ENCODE measurements around the gene IGSF9. TPM values are rescaled to one million over a fixed set of nuclear protein-coding genes. Genes with fewer than 3 reads are reported as not detected.

The IGSF9 gene
- total and polyA plus RNA-seq, 3 experiments from 2014 or later, result 0.04 to 0.11 TPM; not detected in 1

- peak; percentile 66 to 88 (median 73) for DNase-seq
- Histone ChIP-seq H3K27ac (ENCODE audit: low read depth, low read length) (no peak overlapping the region), H3K27me3 (ENCODE audit: insufficient read depth, low read length, poor library complexity, severe bottlenecking) (no peaks in the 10 kb centered on the region), H3K9me3 (ENCODE audit: low read length) (no peaks in the 10 kb centered on the region), H3K36me3 (ENCODE audit: insufficient read depth, low read length) (no peaks in the 10 kb centered on the region), H3K4me1 (ENCODE audit: insufficient read depth, low read length) (peaks cover 17% of the 10 kb centered on the region), H3K4me3 (ENCODE audit: low read length) (no peak overlapping the region)
- Mint-ChIP-seq H3K4me1 (peaks cover 24 to 26% (median 25%) of the 10 kb centered on the region in 3 donors), H3K4me3 (peak overlapping the region in 1 of 7 donors; percentile 67), H3K27me3 (no peaks in the 10 kb centered on the region), H3K9me3 (no peaks in the 10 kb centered on the region), H3K36me3 (peaks cover 0 to 5% (median 0%) of the 10 kb centered on the region in 3 donors), H3K27ac (peak overlapping the region in 4 of 8 donors; percentile 37 to 74 (median 50))
- ChIA-PET POLR2A (interaction anchor here (1.8 kb wide), 1 partner anchor 92 kb away, joined by 7 read pairs; no protein-coding TSS in a partner anchor), CTCF (interaction anchor here (0.7 to 13.4 kb wide), 30 partner anchors 9 to 139 kb away, joined by 3 to 316 read pairs (median 5); partner anchors contain the start of genes DUSP23, FCRL6, IGSF9 and TAGLN2)
These were observed 53.9 kb downstream of the IGSF9 start for GRCh38 chr1:159891275-159892157.

- Histone ChIP-seq H3K27ac (ENCODE audit: low read depth, low read length) (no peak overlapping the region), H3K27me3 (ENCODE audit: insufficient read depth, low read length, poor library complexity, severe bottlenecking) (no peaks in the 10 kb centered on the region), H3K4me1 (ENCODE audit: insufficient read depth, low read length) (peaks cover 17% of the 10 kb centered on the region), H3K4me3 (ENCODE audit: low read length) (no peak overlapping the region), H3K36me3 (ENCODE audit: insufficient read depth, low read length) (no peaks in the 10 kb centered on the region), H3K9me3 (ENCODE audit: low read length) (no peaks in the 10 kb centered on the region)
- Mint-ChIP-seq H3K36me3 (peaks cover 0 to 5% (median 0%) of the 10 kb centered on the region in 3 donors), H3K9me3 (no peaks in the 10 kb centered on the region), H3K27ac (peak overlapping the region in 2 of 8 donors; percentile 33 to 66), H3K4me3 (no peak overlapping the region), H3K27me3 (peaks cover 0 to 1% of the 10 kb centered on the region in 2 donors), H3K4me1 (peaks cover 24 to 26% (median 25%) of the 10 kb centered on the region in 3 donors)
- ChIA-PET CTCF (interaction anchor here (0.6 to 13.4 kb wide), 18 partner anchors 9 to 293 kb away, joined by 3 to 316 read pairs (median 6); partner anchors contain the start of genes DUSP23, FCRL6 and IGSF9), POLR2A (interaction anchor here (1.8 kb wide), 1 partner anchor 91 kb away, joined by 7 read pairs; no protein-coding TSS in a partner anchor)
- no peak for DNase-seq
These were observed 55.0 kb downstream of the IGSF9 start for GRCh38 chr1:159890390-159890789.

- POLR2A ChIA-PET, result interaction anchor here (1.8 kb wide), 1 partner anchor 90 kb away, joined by 7 read pairs; no protein-coding TSS in a partner anchor
- H3K9me3 ChIP-seq (ENCODE audit: low read length), result no peaks in the 10 kb centered on the region
These were observed 55.6 kb downstream of the IGSF9 start for GRCh38 chr1:159889821-159890252.

GRCh38 chr1:159889202-159889601, 56.2 kb downstream of the IGSF9 start:
- no peaks in the 10 kb centered on the region for H3K36me3 ChIP-seq (ENCODE audit: insufficient read depth, low read length)
- Mint-ChIP-seq H3K27ac (peak overlapping the region in 1 of 8 donors; percentile 11), H3K9me3 (no peaks in the 10 kb centered on the region), H3K4me3 (peak overlapping the region in 1 of 7 donors; percentile 26), H3K4me1 (peaks cover 24 to 26% (median 25%) of the 10 kb centered on the region in 3 donors), H3K27me3 (peaks cover 0 to 1% of the 10 kb centered on the region in 2 donors), H3K36me3 (peaks cover 0 to 5% (median 0%) of the 10 kb centered on the region in 3 donors)
- no peak overlapping the region for H3K27ac ChIP-seq (ENCODE audit: low read depth, low read length)
- H3K4me1 ChIP-seq (ENCODE audit: insufficient read depth, low read length), result peaks cover 17% of the 10 kb centered on the region
- no peaks in the 10 kb centered on the region for H3K27me3 ChIP-seq (ENCODE audit: insufficient read depth, low read length, poor library complexity, severe bottlenecking)
- no peak for DNase-seq
- POLR2A ChIA-PET, result interaction anchor here (0.5 kb wide), 1 partner anchor 754 kb away, joined by 3 read pairs; no protein-coding TSS in a partner anchor
- CTCF ChIA-PET, result interaction anchor here (0.7 to 13.4 kb wide), 11 partner anchors 11 to 118 kb away, joined by 3 to 316 read pairs (median 4); partner anchors contain the start of genes DUSP23 and FCRL6
- H3K9me3 ChIP-seq (ENCODE audit: low read length), result no peaks in the 10 kb centered on the region
- no peak overlapping the region for H3K4me3 ChIP-seq (ENCODE audit: low read length)

More at GRCh38 chr1:159889821-159890252, 55.6 kb downstream of the IGSF9 start:
- H3K27me3 Mint-ChIP-seq, result peaks cover 0 to 1% of the 10 kb centered on the region in 2 donors
- H3K4me1 Mint-ChIP-seq, result peaks cover 24 to 26% (median 25%) of the 10 kb centered on the region in 3 donors
- peak overlapping the region in 2 of 7 donors; percentile 1 to 12 for H3K4me3 Mint-ChIP-seq
- peaks cover 0 to 5% (median 0%) of the 10 kb centered on the region in 3 donors for H3K36me3 Mint-ChIP-seq
- Histone ChIP-seq H3K27me3 (ENCODE audit: insufficient read depth, low read length, poor library complexity, severe bottlenecking) (no peaks in the 10 kb centered on the region), H3K36me3 (ENCODE audit: insufficient read depth, low read length) (no peaks in the 10 kb centered on the region), H3K4me1 (ENCODE audit: insufficient read depth, low read length) (peaks cover 17% of the 10 kb centered on the region), H3K4me3 (ENCODE audit: low read length) (no peak overlapping the region), H3K27ac (ENCODE audit: low read depth, low read length) (no peak overlapping the region)
- CTCF ChIA-PET, result interaction anchor here (0.8 to 13.4 kb wide), 14 partner anchors 9 to 292 kb away, joined by 3 to 316 read pairs (median 5); partner anchors contain the start of genes DUSP23 and FCRL6
- no peaks in the 10 kb centered on the region for H3K9me3 Mint-ChIP-seq
- H3K27ac Mint-ChIP-seq, result peak overlapping the region in 6 of 8 donors; percentile 0 to 66 (median 18)
- DNase-seq, result no peak

- Histone ChIP-seq H3K9me3 (ENCODE audit: low read length) (no peaks in the 10 kb centered on the region), H3K4me1 (ENCODE audit: insufficient read depth, low read length) (peaks cover 10% of the 10 kb centered on the region), H3K36me3 (ENCODE audit: insufficient read depth, low read length) (no peaks in the 10 kb centered on the region), H3K27me3 (ENCODE audit: insufficient read depth, low read length, poor library complexity, severe bottlenecking) (no peaks in the 10 kb centered on the region), H3K4me3 (ENCODE audit: low read length) (no peak overlapping the region), H3K27ac (ENCODE audit: low read depth, low read length) (no peak overlapping the region)
- CTCF ChIA-PET, result interaction anchor here (1.3 to 13.4 kb wide), 2 partner anchors 86 to 103 kb away, joined by 3 to 316 read pairs; partner anchors contain the start of gene FCRL6
- H3K9me3 Mint-ChIP-seq, result no peaks in the 10 kb centered on the region
- DNase-seq, result no peak
- H3K27me3 Mint-ChIP-seq, result peaks cover 0 to 1% of the 10 kb centered on the region in 2 donors
- no peak overlapping the region for H3K4me3 Mint-ChIP-seq
- H3K27ac Mint-ChIP-seq, result peak overlapping the region in 1 of 8 donors; percentile 25
- POLR2A ChIA-PET, result no interaction called here
- H3K36me3 Mint-ChIP-seq, result no peaks in the 10 kb centered on the region
- peaks cover 6 to 7% (median 6%) of the 10 kb centered on the region in 3 donors for H3K4me1 Mint-ChIP-seq
These were observed 61.1 kb downstream of the IGSF9 start for GRCh38 chr1:159884296-159884695.

GRCh38 chr1:159883134-159883533, 62.3 kb downstream of the IGSF9 start:
- no peaks in the 10 kb centered on the region for H3K36me3 ChIP-seq (ENCODE audit: insufficient read depth, low read length)
- Mint-ChIP-seq H3K36me3 (peaks cover 0 to 2% (median 0%) of the 10 kb centered on the region in 3 donors), H3K9me3 (no peaks in the 10 kb centered on the region), H3K27me3 (peaks cover 0 to 1% of the 10 kb centered on the region in 2 donors), H3K27ac (no peak overlapping the region), H3K4me3 (no peak overlapping the region), H3K4me1 (peaks cover 0 to 2% (median 0%) of the 10 kb centered on the region in 3 donors)
- DNase-seq, result no peak
- POLR2A ChIA-PET, result no interaction called here
- no peaks in the 10 kb centered on the region for H3K27me3 ChIP-seq (ENCODE audit: insufficient read depth, low read length, poor library complexity, severe bottlenecking)
- CTCF ChIA-PET, result no interaction called here
- no peak overlapping the region for H3K27ac ChIP-seq (ENCODE audit: low read depth, low read length)
- peaks cover 6% of the 10 kb centered on the region for H3K4me1 ChIP-seq (ENCODE audit: insufficient read depth, low read length)
- no peak overlapping the region for H3K4me3 ChIP-seq (ENCODE audit: low read length)
- no peaks in the 10 kb centered on the region for H3K9me3 ChIP-seq (ENCODE audit: low read length)

GRCh38 chr1:159882527-159882862, 62.9 kb downstream of the IGSF9 start:
- no peak overlapping the region for H3K4me3 Mint-ChIP-seq
- no peak for DNase-seq
- peaks cover 0 to 2% (median 0%) of the 10 kb centered on the region in 3 donors for H3K4me1 Mint-ChIP-seq
- Histone ChIP-seq H3K27ac (ENCODE audit: low read depth, low read length) (no peak overlapping the region), H3K4me3 (ENCODE audit: low read length) (no peak overlapping the region), H3K27me3 (ENCODE audit: insufficient read depth, low read length, poor library complexity, severe bottlenecking) (no peaks in the 10 kb centered on the region), H3K4me1 (ENCODE audit: insufficient read depth, low read length) (peaks cover 6% of the 10 kb centered on the region), H3K9me3 (ENCODE audit: low read length) (no peaks in the 10 kb centered on the region), H3K36me3 (ENCODE audit: insufficient read depth, low read length) (no peaks in the 10 kb centered on the region)
- H3K27me3 Mint-ChIP-seq, result peaks cover 0 to 1% of the 10 kb centered on the region in 2 donors
- ChIA-PET POLR2A (no interaction called here), CTCF (no interaction called here)
- no peaks in the 10 kb centered on the region for H3K9me3 Mint-ChIP-seq
- no peak overlapping the region for H3K27ac Mint-ChIP-seq
- H3K36me3 Mint-ChIP-seq, result peaks cover 0 to 2% (median 0%) of the 10 kb centered on the region in 3 donors

Data from CD8-positive, alpha-beta memory T cell (primary cell).